ENCODE measurements around the gene RAB25.
A peak's percentile ranks its signal among the peaks of the same experiment; 100 is the strongest.
"Not testable (repeated sequence)": the region's sequence is repeated elsewhere in the genome, so short reads cannot be mapped to it uniquely, and the experiment has no call there.

Gene RAB25

GRCh38 chr1:156102633-156103511 lies 41.9 kb downstream of the RAB25 start:
- no peak for DNase-seq (ENCODE audit: low read depth)

GRCh38 chr1:156103521-156103947 lies 42.6 kb downstream of the RAB25 start:
- no peak for DNase-seq (ENCODE audit: low read depth)

DNA sequence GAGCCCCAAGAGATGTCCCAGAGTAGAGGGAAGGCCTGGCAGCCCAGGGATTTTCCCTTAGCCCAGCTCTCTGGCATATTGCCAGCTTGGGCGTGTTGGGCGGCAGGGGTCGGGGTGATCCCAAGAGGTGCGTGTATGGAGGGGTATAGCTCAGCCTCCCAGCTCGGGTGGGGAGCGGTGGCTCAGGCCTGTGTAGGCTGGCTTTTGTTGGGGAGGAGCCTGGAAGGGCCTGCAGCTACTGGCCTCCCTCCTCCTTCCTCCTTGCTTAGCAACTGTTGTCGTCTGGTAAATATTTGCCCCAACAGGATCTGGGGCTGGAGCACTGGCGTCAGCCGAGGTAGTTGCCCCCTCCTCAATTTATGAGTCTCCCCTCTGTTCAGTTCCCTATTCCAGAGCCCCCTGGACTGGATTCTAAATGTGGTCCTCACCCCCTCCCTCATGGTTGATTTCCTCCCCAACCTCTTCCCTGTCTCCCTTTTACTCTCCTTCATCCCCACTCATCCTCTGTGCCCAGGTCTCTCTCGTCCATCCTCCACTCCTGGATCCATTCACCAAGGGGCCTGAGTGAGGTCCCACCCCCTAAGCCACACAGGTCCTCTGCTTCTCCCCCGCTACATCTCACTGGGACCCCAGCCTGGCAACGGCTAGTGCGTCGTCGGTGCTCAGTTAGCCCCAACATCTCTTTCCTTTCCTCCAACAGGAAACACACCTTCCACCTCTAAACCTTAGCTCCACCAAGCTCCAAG lies 43.3 kb downstream of the RAB25 start:
- DNase-seq (ENCODE audit: low read depth): peak; percentile 69

- DNase-seq (ENCODE audit: low read depth): peak; percentile 65
These were observed 44.2 kb downstream of the RAB25 start for GRCh38 chr1:156104861-156105832.

DNA sequence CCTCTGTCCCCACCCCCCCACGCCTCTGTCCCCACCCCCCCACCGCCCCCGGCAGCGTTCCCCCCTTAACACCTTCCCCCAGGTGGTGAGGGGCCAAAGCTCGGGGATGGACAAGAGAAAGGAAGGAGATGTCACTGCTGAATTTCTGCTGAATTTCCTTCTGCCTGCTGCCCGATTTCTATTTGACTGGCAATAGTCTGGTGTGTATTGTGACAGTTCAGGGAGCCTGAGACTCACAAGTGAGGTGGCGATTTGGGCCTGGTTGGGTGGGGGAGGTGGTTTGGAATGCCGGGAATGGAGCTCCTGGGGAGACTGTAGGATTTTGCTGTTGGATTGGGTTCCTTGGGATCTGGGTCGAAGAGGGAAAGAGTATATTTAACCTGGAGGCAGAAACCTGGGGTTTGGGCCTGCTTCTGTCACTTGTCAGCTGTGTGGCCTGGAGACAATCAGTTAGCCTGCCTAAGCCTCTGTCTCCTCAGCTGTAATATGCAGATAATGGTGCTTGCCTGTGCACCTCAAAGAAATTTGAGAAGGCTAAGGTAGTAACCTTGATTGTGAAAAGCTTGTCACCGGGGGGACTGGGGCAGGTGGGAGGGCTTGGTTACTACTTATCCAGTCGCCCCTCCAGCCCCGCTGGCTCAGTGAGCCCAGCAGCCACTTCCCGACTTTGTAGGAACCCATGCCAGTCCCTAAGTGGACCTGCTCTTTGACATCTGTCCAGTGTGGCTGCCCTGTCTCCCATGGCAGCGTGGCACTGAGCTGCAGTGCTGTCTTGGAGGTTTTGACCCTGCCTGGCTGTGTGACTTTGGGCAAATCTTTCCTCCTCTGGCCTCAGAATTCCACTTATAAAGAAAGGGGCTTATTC lies 45.9 kb downstream of the RAB25 start:
- DNase-seq (ENCODE audit: low read depth): no peak

- no peak for DNase-seq (ENCODE audit: low read depth)
These were observed 47.1 kb downstream of the RAB25 start for GRCh38 chr1:156108057-156108456.

DNA sequence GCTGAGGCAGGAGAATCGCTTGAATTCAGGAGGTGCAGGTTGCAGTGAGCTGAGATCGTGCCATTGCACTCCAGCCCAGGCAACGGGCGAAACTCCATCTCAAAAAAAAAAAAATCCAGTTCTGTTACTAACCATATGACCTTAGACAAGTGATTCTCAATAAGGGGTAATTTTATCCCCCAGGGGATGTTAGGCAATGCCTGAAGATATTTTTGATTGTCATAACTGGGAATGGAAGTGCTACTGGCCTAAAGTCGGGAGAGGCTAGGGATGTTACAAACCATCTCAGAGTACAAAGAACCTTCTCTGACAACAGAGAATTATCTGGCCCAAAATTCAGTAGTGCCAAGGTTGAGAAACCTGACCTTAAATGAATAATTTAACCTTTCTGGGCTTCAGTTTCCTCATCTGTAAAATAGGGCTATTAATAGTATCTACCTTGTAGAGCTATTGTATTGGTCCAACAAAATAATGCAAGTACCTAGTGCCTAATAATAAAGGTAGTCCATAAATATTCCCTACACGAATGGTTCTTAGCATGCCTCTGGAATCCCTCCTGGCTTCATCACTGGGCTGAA lies 47.8 kb downstream of the RAB25 start:
- DNase-seq (ENCODE audit: low read depth): no peak

DNA sequence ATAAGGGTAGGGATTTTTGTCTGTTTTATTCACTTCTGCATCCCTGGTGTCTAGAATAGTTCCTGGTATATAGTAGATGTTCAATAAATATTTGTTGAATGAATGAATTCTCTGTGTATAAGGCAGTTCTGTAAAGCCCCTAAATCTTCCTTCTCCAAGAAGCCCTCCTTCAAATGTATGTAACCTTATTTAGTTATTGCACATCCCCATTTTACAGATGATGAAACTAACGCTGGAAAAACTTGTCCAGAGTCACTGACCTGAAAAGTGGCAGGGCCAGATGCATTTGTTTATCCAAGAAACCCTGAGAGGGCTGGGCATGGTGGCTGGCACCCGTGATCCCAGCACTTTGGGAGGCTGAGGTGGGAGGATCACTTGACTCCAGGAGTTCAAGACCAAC lies 49.3 kb downstream of the RAB25 start:
- DNase-seq (ENCODE audit: low read depth): no peak

GRCh38 chr1:156111355-156111962 lies 50.5 kb downstream of the RAB25 start:
- peak; percentile 70 for DNase-seq (ENCODE audit: low read depth)

GRCh38 chr1:156112276-156113137 lies 51.5 kb downstream of the RAB25 start:
- DNase-seq (ENCODE audit: low read depth): no peak

DNA sequence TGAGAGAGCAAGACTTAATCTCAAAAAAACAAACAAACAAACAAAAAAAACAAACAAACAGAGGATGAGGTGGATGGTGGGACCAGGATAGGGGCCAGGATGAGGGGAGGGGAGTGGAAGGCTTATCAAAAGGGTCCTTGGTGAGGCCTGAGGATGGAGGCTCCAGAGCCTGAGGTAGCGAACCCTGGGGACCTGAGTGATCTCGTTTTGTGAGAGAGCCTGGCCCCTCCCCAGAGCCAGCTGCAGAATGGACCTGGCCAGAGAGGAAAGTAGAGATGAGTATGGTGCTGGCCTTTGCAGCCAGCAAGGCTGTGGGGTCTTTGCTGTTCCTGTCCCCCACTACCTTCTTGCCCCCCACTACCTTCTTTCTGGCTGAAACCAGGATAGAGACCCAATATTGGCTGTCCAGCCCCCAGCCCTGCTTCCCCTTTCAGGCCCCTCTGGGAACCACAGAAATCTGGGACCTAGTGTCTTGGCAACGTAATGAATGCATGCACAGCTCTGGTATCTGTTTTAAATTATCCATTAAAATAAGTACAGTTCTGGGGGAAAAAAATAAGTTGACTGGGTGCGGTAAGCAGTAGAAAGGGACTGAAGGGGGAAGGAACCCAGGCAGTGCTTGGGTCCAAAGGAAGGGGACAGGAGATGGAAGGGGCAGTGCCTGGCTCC lies 52.5 kb downstream of the RAB25 start:
- no peak for DNase-seq (ENCODE audit: low read depth)

GRCh38 chr1:156114101-156114918 lies 53.4 kb downstream of the RAB25 start, which contains the start of gene LMNA:
Gene LMNA, plus strand, starts transcription at chr1:156114711. Its CDS starts 208 bp downstream, at chr1:156114919.
- DNase-seq (ENCODE audit: low read depth): peak; percentile 96

- peak; percentile 40 for DNase-seq (ENCODE audit: low read depth)
These were observed 54.1 kb downstream of the RAB25 start for GRCh38 chr1:156114919-156115513.

DNA sequence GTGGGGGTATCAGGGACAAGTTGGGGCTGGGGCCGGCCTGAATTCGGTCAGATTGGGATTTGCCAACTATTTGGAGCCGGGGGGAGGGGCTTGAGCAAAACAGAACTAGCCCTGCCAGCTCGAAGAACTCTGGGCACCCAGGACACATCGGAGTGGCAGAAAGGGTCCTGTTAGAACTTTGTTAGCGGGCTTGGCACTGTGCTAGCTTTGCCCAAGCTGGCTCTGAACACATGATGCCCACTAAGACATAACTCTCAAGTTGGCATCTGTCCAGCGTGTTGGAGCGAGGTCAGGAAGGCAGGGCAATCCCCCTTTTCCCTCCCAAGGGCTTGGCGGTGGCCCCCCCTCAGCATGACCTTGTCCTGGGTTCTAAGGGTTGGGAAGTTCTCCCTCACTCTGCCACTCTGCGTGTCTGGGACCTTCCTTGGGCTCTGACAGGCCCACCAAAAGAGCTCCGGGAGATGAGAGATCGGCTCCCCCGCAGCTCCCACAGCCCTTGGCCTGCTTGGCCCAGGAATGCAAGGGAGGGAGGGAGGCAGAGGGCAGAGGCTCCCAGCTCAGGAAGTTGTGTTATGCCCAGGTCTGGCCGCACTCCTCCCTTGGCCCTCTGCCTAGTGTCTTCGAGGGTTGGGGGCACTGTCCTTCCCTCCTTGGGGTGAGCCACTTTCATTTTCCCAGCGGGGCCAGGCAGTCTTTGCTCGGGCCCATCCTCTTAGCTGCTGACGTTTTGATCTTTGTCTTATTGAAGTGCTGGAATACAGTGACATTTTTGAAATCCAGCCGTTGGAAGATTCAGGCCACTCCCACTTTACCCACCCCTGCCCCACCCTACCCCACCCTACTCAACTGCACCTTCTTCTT lies 54.8 kb downstream of the RAB25 start:
- peak; percentile 86 for DNase-seq (ENCODE audit: low read depth)

- not testable (repeated sequence) for DNase-seq (ENCODE audit: low read depth)
These were observed 55.8 kb downstream of the RAB25 start for GRCh38 chr1:156116731-156117130.
